ENCODE measurements around the gene ABCA6.

DNA sequence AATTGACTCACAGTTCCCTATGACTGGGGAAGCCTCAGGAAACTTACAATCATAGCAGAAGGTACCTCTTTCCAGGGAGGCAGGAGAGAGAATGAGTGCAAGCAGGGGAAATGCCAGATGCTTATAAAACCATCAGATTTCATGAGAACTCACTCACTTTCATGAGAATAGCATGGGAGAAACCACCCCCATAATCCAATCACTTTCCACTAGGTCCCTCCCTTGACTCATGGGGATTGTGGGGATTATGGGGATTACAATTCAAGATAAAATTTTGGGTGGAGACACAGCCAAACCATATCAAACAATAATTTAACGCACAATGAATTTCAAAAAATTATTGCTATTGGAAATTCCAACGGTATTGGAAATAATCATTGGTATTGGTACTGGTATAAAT lies 96.0 kb downstream of the ABCA6 start:
- TF ChIP-seq, protein P1, sequence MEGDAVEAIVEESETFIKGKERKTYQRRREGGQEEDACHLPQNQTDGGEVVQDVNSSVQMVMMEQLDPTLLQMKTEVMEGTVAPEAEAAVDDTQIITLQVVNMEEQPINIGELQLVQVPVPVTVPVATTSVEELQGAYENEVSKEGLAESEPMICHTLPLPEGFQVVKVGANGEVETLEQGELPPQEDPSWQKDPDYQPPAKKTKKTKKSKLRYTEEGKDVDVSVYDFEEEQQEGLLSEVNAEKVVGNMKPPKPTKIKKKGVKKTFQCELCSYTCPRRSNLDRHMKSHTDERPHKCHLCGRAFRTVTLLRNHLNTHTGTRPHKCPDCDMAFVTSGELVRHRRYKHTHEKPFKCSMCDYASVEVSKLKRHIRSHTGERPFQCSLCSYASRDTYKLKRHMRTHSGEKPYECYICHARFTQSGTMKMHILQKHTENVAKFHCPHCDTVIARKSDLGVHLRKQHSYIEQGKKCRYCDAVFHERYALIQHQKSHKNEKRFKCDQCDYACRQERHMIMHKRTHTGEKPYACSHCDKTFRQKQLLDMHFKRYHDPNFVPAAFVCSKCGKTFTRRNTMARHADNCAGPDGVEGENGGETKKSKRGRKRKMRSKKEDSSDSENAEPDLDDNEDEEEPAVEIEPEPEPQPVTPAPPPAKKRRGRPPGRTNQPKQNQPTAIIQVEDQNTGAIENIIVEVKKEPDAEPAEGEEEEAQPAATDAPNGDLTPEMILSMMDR (IDR thresholded peaks at IDR 0.05; ENCODE audit: low read length), result no peak
- TF ChIP-seq EZH2phosphoT487 (IDR thresholded peaks at IDR 0.05; ENCODE audit: low read length), result no peak
